Measurements from ENCODE around the gene XYLT1.

The XYLT1 gene

DNA sequence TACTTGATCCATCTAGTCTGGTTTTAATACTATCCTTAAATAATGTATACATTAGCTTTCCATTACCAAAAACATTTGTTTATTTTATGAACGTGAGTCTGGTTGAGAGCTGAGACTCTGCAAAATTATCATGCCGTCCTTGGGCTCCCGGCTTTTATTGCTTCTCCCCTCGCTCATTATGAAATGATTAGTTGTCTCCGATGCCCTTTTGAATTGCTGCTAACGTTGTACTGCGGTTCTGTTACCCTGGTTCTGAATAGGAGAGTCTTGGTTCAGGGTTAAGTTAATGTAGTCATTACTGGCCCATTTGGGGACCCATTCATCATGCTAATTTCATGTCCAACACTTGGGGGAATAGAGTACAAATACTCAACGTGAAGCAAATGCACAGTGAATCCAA, 12.8 kb downstream of the XYLT1 start:
- DNase-seq (ENCODE audit: low read depth in 2 of 2) = no peak

DNA sequence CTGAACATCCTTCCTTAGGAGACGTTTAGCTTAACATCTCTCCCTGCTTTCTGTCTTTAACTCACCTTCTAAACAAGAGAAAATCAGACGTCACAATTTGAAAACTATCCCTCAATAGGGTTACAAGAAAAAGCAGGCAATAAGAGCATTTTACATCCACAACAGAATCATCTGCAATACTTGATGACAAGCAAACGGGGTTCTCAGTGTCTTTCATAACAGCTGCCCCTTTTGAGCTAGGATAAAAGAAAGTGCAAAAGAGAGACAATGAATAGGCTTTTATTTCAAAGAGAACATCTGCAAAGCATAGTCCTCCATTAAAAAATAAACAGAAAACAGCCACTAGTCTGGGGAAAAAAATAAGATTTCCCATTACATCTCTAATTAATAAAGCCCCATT, 13.2 kb downstream of the XYLT1 start:
- DNase-seq (ENCODE audit: low read depth in 2 of 2) = no peak

DNA sequence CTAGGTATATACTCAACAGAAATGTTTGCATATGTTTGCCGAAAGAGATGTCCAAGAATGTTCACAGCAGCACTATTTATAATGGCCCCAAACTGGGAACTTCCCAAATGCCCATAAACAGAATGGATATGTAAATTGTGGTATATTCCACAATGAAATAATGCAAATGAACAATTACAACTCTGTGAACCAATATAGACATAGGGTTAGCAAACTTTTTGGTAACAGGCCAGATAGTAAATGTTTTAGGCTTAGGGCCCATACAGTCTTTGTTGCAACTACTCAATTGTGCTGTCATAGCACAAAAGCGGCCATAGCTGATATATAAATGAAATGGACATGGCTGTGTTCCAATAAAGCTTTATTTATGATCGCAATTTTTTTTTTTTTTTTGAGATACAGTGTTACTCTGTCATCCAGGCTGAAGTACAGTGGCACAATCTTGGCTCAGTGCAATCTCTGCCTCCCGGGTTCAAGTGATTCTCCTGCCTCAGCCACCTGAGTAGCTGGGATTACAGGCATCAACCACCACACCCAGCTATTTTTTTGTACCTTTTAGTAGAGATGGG, 16.5 kb downstream of the XYLT1 start:
- no peak for DNase-seq (ENCODE audit: low read depth in 2 of 2)

DNA sequence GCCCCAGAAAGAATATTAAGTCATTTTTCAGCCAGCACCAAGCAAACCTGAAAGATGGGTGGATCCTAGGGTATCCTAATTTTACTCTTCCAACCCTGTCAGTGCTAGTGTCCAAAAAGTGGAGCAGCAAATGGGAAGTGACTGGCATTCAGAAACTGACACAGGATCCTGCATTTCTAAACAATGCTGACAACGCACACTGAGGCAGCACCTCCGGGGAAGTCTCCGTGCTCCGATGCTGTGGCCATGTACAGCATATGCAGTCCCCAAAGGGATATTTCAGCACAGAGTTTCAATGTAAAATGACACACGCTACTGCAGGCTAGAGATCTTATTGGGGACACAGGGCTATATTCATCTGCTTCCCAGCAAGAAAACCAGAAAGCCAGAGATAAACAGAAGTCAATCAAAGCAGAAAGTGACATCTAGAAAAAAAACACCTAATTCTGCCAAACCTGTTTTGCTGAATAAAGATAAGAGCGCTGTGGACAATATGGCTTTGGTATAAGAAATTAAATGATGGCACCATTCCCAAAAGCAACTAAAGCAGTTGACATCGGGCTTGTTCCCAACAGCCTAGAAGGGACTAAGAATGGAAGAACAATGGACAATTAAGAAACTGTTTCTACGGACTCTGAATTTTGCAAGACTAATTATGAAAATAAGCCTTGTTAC, 17.3 kb downstream of the XYLT1 start:
- no peak for DNase-seq (ENCODE audit: low read depth in 2 of 2)

DNA sequence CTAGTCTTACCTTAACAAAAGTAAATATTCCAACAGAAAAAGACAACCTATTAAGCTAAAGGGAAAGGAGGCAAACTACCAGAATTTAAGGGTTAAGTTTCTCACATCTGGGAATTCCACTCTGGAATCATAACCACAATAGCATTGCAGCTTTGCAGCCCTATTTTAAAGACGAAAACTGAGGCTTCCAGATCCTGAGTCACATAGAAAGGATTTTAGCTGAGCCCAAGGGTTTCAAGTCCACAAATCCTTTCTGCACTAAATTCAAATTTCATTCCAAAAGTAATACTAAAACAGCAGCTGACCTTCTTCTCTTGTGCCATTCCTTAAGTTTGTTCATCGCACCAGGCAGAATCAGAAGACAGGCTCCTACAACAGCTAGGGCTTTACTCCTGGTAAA, 17.8 kb downstream of the XYLT1 start:
- DNase-seq (ENCODE audit: low read depth in 2 of 2) = no peak

DNA sequence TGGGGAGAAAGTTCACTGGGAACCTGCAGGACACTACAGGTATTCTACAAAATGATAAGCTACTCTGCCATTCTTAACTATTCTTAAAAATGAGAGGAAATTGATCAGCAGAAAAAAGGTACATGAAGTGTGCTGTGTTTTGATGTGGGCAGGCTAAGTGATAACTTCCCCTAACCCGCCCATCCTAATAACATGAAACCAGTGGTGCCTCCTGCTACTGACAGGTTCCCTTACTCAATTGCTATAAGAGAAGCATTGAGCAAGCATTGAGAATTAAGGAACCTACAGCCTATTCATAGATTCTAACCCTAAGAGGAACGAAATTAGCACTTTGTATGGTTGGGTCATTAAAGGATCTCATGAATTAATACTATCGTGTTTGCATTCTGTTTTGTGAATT, 18.9 kb downstream of the XYLT1 start:
- DNase-seq (ENCODE audit: low read depth in 2 of 2) = no peak

DNA sequence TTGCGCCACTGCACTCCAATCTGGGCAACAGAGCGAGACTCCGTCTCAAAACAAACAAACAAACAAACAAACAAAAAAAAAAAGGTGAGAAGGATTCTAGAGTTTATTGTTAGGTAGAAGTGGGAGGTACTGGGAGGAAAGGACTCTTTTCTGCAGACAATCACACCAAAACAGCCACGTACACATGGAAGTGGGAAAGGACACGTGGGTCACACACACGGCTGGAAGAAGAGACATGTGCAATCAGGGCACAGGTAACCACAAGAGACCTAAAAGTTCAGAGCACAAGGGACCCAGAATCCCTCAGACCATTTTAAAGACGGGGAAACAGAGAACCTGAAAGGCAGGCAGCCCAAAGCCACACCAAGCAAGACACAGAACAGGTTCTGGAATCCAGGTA, 20.5 kb downstream of the XYLT1 start:
- DNase-seq (ENCODE audit: low read depth in 2 of 2) = no peak

DNA sequence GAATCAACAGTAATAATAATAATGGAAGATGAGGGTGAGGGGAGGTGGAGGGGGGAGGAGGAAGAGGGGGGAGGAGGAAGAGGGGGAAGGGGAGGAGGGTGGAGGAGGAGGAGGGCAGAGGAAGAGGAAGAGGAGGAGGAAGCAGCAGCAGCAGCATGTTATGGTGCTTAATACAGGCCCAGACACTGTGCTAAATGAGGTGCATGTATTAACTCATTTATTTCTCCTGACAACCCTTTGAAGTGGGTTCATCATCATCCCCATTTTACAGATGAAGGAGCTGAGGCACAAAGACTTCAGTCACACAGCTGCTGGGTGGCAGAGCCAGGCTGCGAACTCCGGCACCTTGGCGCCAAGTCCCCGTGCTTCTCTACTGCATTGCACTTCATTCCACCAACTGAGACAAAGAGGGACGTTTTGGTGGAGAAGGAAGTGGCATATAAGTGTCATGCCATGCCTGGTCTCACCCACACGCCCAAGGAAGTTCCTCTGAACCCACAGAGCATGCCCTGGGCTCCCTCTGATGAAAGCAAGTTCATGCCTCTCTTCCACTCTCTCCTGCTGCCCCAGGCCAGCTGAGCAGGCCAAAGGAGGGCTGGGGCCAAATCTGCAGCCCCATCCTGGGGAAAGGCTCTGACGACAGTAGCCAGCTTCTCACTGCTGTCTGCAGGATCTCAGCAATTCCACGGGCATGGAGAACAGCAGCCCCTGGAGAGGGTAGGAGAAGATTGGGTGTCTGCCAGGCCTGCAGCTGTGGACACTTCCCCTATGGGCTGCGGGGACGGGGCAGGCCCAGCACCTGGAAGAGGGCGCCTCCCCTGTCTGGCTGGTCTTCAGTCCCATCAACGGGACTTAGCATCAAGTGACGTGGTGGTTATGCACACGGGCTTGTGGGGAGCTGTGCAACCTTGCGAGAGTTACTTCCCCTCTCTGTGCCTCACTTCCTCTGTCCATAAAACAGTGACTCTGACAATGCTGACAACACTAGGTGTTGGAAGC, 21.8 kb downstream of the XYLT1 start:
- DNase-seq (ENCODE audit: low read depth in 2 of 2) = peak in 1 of 2 donors; percentile 10

DNA sequence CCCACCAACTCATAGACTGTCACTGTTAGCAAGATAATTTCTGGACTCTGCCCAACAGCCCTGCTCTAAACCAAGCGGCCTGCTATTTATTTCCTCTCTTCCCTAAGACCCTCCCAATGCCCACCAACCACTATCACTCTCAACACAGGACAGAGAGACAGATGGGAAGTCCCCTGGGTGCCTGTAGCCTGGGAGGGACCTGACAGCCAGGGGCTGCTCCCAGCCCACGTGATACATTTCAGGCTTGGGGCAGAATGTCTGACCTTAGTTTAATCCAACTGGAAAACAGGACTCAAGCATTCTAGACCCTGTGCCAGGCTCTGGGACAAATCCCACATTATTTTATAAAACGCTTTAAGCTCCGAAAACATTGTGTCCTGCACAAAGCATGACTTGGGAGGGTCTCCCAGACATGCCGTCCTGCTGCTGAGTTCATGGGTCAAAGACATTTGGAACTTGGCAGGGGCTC, 23.6 kb downstream of the XYLT1 start:
- no peak for DNase-seq (ENCODE audit: low read depth in 2 of 2)

DNA sequence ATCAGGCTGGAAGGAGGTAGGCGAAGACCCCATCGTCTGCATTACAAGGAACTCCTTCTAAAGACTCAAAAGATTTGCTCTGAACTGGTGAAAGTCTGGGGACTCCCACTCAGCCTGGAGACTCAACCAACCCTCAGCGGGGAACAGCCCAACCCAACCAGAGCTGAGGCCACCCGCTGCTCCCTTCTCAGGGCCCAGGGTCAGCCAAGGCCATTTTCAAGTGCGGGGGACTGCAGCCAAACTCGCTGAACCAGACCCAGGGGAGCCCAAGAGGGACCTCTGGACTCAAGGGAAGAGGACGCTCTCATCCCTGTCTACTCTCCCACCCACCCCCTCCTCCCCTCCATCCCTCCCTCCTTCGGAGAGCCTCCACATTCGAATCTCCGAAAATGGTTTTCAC, 24.1 kb downstream of the XYLT1 start:
- no peak for DNase-seq (ENCODE audit: low read depth in 2 of 2)

DNA sequence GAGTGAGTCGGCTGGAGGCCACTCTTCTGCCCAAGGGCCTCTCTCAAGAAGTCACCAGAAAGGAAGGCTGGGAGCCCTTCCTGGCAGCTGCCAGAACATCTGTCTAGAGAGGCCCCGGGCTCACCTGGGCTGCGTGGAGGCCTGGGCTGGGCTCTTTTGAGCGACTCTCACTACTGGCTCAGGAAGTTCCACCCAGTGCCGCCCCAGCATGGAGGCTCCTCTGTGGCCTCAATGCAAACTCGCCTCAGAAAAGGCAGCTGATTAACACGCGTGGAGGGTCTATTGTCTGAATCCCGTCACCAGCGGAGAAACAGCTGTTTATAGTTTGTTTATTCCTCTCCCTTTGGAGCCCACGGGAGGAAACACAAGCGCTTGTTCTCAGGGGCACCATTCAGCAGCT, 25.3 kb downstream of the XYLT1 start:
- no peak for DNase-seq (ENCODE audit: low read depth in 2 of 2)

DNA sequence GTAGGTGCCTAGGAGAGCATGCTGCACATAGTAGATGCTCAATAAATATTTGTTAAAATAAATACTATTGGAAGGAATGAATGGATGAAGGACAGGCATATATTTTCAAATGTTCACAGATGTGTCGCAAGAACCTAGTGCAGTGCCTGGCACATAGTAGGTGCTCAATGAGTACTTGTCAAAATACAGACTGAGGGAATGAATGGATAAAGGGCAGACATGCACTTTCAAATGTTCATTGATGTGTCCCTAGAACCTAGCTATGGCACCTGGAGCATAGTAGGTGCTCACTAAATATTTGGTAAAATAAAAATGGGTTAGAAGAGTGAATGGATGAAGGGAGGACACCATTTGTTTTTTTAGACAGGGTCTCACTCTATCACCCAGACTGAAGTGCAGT, 26.1 kb downstream of the XYLT1 start:
- no peak for DNase-seq (ENCODE audit: low read depth in 2 of 2)

DNA sequence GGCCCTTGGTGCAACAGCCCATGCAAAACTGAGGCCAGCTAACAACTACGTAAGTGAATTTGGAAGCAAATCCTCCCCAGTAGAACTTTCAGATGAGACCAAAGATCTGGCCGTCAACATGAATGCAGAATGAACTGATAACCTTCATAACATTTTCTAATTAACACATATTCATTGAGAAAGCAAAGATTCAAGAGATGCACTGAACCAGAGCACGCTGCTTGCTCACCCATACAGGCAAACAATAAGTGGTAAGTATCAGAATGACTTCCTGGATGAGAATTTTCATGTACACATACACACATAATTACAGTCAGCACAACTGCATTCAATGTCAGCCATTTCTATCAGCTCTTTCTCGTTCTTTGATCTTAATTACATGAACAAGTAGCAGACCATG, 30.6 kb downstream of the XYLT1 start:
- no peak for DNase-seq (ENCODE audit: low read depth in 2 of 2)

DNA sequence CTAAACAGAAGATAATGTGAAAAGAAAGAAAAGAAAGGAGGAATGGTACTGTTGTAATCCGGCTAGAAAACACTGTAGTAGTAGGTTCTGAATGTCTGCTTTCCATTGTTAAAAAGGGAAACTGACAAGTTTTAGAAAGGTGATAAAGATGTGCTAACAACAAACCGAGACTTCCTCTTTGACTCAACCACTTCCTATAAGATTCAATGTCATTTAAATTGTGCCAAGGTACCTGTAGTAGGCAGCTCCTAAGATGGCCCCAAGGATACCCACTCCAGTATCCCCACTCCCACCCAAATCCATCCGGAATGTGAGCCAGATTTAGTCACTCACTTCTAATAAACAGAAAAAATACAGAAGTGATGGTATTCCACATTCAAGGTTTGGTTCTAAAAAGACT, 31.2 kb downstream of the XYLT1 start:
- DNase-seq (ENCODE audit: low read depth in 2 of 2) = no peak

DNA sequence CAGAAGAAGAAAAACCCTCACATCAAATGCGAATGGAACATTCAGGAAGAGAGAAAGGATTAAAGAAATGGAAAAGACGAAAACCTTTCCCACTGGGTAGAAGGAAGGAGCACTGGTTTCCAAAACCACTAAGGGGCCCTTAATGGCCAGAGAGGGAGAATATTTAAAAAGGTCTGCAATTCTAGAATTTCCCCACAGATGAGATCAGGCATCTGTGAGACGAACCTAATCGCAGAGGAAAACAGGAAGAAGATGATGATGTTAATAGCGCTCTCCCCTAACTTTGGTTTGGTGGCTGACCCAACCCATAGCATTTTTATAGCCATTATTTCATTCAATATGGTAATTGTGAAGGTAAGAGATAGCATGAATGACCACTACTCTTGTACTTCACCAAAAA, 32.8 kb downstream of the XYLT1 start:
- no peak for DNase-seq (ENCODE audit: low read depth in 2 of 2)

DNA sequence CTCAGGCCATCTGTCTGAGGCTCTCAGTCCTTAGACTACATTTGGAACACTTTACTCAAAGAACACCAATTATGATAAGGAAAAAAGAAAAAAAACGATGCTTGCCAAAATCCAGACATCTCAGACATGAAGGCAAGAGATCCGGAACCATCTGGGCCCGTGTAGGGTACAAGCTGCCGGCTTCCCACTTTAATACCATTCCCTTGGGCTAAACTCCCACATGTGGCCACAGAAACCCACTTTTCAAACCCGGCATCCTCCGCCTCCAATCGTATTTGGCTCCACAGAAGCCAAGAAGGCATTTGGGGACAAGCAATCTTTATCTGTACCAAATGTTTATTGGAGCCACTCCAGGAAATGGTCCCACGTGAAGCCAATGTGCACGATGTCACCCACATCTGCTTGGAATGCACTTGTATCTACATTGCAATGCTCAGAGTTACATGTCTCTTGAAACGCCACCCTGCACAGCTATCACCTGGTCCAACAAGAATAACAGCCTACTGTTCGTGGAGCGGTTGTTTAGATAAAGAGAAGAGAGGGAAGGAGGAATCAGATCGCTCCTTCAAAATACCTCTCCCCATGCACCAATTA, 33.5 kb downstream of the XYLT1 start:
- DNase-seq (ENCODE audit: low read depth in 2 of 2) = no peak

DNA sequence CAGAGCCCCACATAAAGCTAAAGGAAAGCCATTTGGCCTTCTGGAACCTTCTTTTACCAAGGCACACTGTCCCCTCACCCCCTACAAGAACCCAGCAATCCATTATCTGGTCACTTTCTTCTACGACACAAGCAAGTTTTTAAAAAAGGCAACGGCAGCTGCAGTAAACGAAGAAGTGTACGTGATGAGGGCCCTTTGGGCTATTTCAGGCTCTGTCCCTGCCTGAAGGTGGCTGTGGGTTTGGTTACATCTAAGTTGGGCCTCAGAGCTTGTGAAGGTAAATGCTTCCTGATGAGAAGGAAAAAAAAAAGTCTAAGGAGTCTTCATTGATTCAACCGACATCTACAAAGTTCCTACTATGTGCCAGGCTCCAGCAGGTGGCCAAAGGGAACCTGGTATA, 35.4 kb downstream of the XYLT1 start:
- no peak for DNase-seq (ENCODE audit: low read depth in 2 of 2)

DNA sequence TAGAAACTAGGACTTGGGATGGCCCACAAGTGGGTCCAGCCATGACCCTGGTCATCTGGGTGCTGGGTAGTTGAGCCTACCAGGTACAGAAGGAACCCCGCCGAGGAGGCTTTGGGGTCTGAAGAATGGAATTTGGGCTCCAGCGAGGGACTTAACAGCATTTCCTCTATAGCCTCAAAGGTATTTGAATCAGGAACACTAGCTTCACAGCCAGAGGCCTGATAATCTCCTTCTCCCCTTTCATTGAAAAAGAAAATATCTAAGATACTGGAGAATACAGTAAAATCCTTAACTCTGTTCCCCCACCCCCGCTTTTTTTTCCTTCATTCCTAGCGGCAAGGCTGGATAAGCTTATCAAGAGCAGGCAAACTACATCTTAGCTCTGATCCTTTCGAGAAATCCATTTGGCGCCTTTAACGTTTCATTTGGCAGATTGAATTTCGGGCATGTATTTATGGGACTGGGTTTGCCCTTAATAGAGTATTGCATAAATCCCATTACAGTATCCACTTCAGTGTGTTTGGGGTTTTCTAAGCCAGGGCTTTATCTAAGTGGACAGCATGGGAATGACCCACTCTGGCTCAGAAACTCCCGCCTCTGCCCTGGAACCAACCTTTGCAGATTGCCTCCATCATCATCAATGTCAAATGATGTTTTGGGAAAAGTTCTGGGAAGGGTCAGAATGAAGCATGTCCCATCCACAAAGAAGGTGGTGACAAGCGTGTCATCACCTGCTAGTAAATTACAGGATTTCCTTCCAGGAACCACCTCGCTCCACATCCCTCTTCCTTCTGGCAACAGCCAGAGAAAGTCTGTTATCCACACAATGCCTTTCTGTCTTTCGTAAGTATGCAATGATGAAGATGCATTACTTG, 36.9 kb downstream of the XYLT1 start:
- no peak for DNase-seq (ENCODE audit: low read depth in 2 of 2)

DNA sequence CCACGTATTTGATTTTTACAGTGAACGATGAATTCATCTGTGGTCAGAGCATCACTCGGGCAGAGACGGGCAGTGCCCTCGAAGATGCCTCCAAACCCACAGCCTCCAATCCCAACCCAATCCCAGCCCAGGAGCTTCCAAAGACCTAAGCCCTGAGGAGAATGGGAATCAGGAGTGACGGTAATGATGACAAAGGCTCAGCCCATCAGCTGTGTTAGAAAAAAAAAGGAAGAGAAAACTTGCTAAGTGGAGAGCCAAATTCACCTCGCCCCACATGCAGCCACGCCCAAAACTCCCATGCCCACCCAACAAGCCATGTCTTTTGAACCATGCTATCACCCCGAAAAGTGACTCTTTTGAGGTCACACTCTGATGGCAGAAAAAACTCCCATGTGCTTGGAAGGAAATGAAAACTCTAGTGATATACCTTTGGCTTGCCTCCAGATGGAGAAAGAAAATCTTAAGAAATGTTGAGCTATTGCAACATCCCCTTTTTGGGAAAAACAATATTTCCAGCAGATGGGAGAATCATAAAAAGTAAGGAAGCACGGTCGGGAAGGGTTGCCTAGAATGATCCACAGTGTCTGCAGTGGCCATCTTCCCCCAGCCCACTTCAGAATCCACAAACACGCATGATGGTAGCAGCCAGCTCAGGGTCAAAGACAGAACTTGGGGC, 37.7 kb downstream of the XYLT1 start:
- no peak for DNase-seq (ENCODE audit: low read depth in 2 of 2)

DNA sequence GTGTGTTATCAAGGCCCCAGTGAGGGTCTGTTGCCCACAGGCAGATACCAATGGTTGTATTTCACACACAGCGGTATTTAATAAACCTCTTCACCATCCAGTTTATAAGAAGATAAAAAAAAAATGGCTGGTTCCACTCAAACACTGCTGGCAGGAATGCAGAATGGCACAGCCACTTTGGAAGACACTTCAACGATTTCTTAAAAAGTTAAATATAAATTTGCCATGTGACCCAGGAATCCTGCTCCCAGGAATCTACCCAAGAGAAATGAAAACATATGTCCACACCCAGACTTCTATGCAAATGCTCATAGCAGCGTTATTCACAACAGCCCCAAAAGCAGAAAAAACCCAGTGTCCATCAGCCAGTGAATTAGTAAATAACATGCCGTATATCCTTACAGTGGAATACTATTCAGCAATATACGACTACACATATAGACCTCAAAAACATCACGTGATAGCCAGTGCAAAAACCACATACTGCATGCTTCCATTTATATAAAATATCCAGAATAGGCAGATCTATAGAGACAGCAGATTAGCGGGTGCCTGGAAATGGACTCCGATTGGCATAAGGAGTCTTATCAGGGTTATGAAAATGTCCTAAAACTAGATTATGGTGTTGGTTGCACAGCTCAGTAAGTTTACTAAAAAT, 38.7 kb downstream of the XYLT1 start:
- DNase-seq (ENCODE audit: low read depth in 2 of 2) = no peak

Data from stimulated activated CD4-positive, alpha-beta T cell treated with anti-CD3 and anti-CD28 coated beads, Interleukin-4, amount 100 ng/mL, for 48 hours (primary cell).